HEK293 (cell line): Measurements from ENCODE around the gene SLC7A14.

Experiments
- CTCF ChIA-PET: fragments of 350-600 bp; formaldehyde crosslinking; extraction: SDS; loops from one replicate; lab custom pipeline; 2021; ENCODE audit warnings: antibody characterized with exemption; lab: Yijun Ruan, JAX
- POLR2A ChIA-PET: fragments of 300-600 bp; formaldehyde crosslinking; extraction: SDS; loops from one replicate; lab custom pipeline; 2020; ENCODE audit warnings: antibody characterized with exemption, inconsistent platforms; lab: Yijun Ruan, JAX
- H3K27ac ChIP-seq: fragments of 200-500 bp; sonication (Bioruptor generic); 2 replicates; pipeline ENCODE4 v1.5.1; 2014; ENCODE audit warnings: low read depth, low read length, control low read depth, inconsistent platforms; ENCODE audit errors: extremely low read depth
- H3K36me3 ChIP-seq, 2 experiments: fragments of 200-500 bp in 1 of 2; sonication (Bioruptor generic) in 1 of 2; 1 replicate in 1 of 2; 2 replicates in 1 of 2; pipeline ENCODE4 v1.5.1; 2014 to 2017; ENCODE audit warnings: inconsistent platforms in 2 of 2, low read length in 2 of 2; ENCODE audit not compliant: control insufficient read depth in 2 of 2, insufficient read depth in 1 of 2
- H3K4me1 ChIP-seq: fragments of 200-500 bp; sonication (Bioruptor generic); 2 replicates; pipeline ENCODE4 v1.5.1; 2014; ENCODE audit warnings: mild to moderate bottlenecking, low read length, inconsistent platforms; ENCODE audit not compliant: control insufficient read depth, insufficient read depth
- H3K4me3 ChIP-seq: 2 replicates; pipeline ENCODE4 v1.5.1; 2011; ENCODE audit warnings: low read depth, mild to moderate bottlenecking, control low read depth, low read length, moderate library complexity
- H3K9me3 ChIP-seq: fragments of 200-500 bp; sonication (Bioruptor generic); 2 replicates; pipeline ENCODE4 v1.5.1; 2014; ENCODE audit warnings: low read depth, low read length, inconsistent platforms; ENCODE audit not compliant: control insufficient read depth, insufficient read depth
- HOXD13 ChIP-seq: sonication (generic); formaldehyde crosslinking; IDR thresholded peaks from 2 replicates; pipeline ENCODE4 v1.8.0; 2022; ENCODE audit warnings: missing genetic modification reagents, borderline replicate concordance
- IKZF3 ChIP-seq: fragments of 450-650 bp; IDR thresholded peaks from 2 replicates; pipeline ENCODE4 v1.5.0; 2018; ENCODE audit warnings: missing biosample characterization, mild to moderate bottlenecking, missing genetic modification characterization, moderate library complexity
- KLF16 ChIP-seq: fragments of 450-650 bp; formaldehyde crosslinking; IDR thresholded peaks from 2 replicates; pipeline ENCODE4 v1.5.1; 2017; ENCODE audit warnings: missing biosample characterization, missing genetic modification characterization
- ZNF157 ChIP-seq: fragments of 450-650 bp; formaldehyde crosslinking; IDR thresholded peaks from 2 replicates; pipeline ENCODE4 v1.5.1; 2016; ENCODE audit warnings: missing biosample characterization, missing genetic modification characterization
- ZNF221 ChIP-seq: fragments of 450-650 bp; formaldehyde crosslinking; IDR thresholded peaks from 2 replicates; pipeline ENCODE4 v1.5.1; 2017; ENCODE audit warnings: missing biosample characterization, missing genetic modification characterization, borderline replicate concordance
- ZNF223 ChIP-seq: fragments of 450-650 bp; formaldehyde crosslinking; IDR thresholded peaks from 2 replicates; pipeline ENCODE4 v1.5.1; 2016; ENCODE audit warnings: missing biosample characterization, missing genetic modification characterization
- ZNF324 ChIP-seq: fragments of 450-650 bp; formaldehyde crosslinking; IDR thresholded peaks from 2 replicates; pipeline ENCODE4 v1.5.1; 2016; ENCODE audit warnings: missing biosample characterization, missing genetic modification characterization
- ZNF354C ChIP-seq: fragments of 450-650 bp; formaldehyde crosslinking; IDR thresholded peaks from 2 replicates; pipeline ENCODE4 v1.5.1; 2016; ENCODE audit warnings: missing biosample characterization, missing genetic modification characterization, low read depth, borderline replicate concordance
- ZNF391 ChIP-seq: fragments of 450-650 bp; formaldehyde crosslinking; IDR thresholded peaks from 2 replicates; pipeline ENCODE4 v1.5.1; 2016; ENCODE audit warnings: low read depth, missing biosample characterization, missing genetic modification characterization, borderline replicate concordance
- ZNF521 ChIP-seq: fragments of 450-650 bp; formaldehyde crosslinking; IDR thresholded peaks from 2 replicates; pipeline ENCODE4 v1.5.1; 2017; ENCODE audit warnings: missing biosample characterization, mild to moderate bottlenecking, missing genetic modification characterization
- ZNF549 ChIP-seq: fragments of 450-650 bp; IDR thresholded peaks from 2 replicates; pipeline ENCODE4 v1.5.1; 2018; ENCODE audit warnings: missing biosample characterization, missing genetic modification characterization, mild to moderate bottlenecking, inconsistent platforms, moderate library complexity
- ZNF571 ChIP-seq: fragments of 450-650 bp; formaldehyde crosslinking; IDR thresholded peaks from 2 replicates; pipeline ENCODE4 v1.5.0; 2017; ENCODE audit warnings: missing biosample characterization, missing genetic modification characterization
- ZNF768 ChIP-seq: fragments of 450-650 bp; formaldehyde crosslinking; IDR thresholded peaks from 2 replicates; pipeline ENCODE4 v1.5.1; 2018; ENCODE audit warnings: missing biosample characterization, mild to moderate bottlenecking, missing genetic modification characterization
- ZNF777 ChIP-seq: fragments of 450-650 bp; formaldehyde crosslinking; IDR thresholded peaks from 2 replicates; pipeline ENCODE4 v1.5.1; 2017; ENCODE audit warnings: missing biosample characterization, missing genetic modification characterization, borderline replicate concordance
- ZNF785 ChIP-seq: fragments of 450-650 bp; formaldehyde crosslinking; IDR thresholded peaks from 2 replicates; pipeline ENCODE4 v1.5.1; 2016; ENCODE audit warnings: missing biosample characterization, missing genetic modification characterization
- ZNF843 ChIP-seq: fragments of 450-650 bp; formaldehyde crosslinking; IDR thresholded peaks from 2 replicates; pipeline ENCODE4 v1.5.1; 2016; ENCODE audit warnings: missing biosample characterization, missing genetic modification characterization
- ZSCAN16 ChIP-seq: fragments of 450-650 bp; formaldehyde crosslinking; IDR thresholded peaks from 2 replicates; pipeline ENCODE4 v1.5.1; 2016; ENCODE audit warnings: missing biosample characterization, missing genetic modification characterization
- TF ChIP-seq, protein P1 (sequence below): fragments of 450-650 bp; formaldehyde crosslinking; conservative IDR thresholded peaks from 2 replicates; pipeline ENCODE4 v1.5.1; 2016; ENCODE audit warnings: low read depth, missing biosample characterization, missing genetic modification characterization
- TF ChIP-seq, protein P2 (sequence below): fragments of 450-650 bp; formaldehyde crosslinking; IDR thresholded peaks from 2 replicates; pipeline ENCODE4 v1.5.1; 2016; ENCODE audit warnings: missing biosample characterization, missing genetic modification characterization
- TF ChIP-seq, protein P3 (sequence below): fragments of 450-650 bp; formaldehyde crosslinking; IDR thresholded peaks from 2 replicates; pipeline ENCODE4 v1.5.1; 2017; ENCODE audit warnings: missing biosample characterization, missing genetic modification characterization

SLC7A14 gene

DNA sequence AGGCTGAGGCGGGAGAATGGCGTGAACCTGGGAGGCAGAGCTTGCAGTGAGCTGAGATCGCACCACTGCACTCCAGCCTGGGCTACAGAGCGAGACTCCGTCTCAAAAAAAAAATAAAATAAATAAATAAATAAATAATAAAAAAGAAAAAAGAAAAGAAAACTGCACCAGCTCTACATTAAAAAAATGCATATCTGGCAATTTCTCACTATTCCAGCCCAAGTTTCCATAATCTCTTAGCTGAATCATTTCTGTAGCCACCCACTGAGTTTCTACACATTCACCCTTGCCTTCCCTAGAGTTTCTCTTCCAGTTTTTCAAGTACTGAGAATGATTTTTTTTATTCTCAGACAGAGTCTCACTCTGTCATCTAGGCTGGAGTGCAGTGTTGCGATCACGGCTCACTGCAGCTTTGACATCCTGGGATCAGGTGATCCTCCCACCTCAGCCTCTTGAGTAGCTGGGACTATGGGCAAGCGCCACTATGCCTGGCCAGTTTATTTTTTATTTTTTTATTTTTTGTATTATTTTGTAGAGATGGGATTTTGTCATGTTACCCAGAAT is 24.5 kb upstream of the SLC7A14 start (continued):
- no peak for TF ChIP-seq ZNF157 (tag by site-specific recombination)

DNA sequence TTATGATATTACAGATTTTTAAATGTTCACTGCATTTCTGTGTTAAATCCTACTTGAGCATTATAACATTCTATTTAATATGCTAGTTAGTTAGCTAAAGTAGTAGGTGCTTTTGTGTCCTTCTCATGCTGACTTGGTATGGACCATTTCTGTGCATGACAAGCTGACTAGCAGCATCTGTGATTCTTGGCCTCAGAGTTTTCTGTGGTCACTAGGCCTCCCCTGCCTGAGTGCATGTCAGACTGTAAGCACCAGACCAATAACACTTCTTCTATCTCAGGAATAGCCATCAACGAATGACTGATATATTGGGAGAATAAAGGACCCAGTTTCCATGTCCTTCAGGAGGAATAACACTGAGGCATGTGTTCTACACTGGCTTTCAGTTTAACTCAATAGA is 22.6 kb upstream of the SLC7A14 start:
- CTCF ChIA-PET, result interaction anchor here (0.6 to 0.9 kb wide), 3 partner anchors 17 to 1115 kb away, joined by 3 to 4 read pairs (median 3); no protein-coding TSS in a partner anchor
- POLR2A ChIA-PET, result no interaction called here

DNA sequence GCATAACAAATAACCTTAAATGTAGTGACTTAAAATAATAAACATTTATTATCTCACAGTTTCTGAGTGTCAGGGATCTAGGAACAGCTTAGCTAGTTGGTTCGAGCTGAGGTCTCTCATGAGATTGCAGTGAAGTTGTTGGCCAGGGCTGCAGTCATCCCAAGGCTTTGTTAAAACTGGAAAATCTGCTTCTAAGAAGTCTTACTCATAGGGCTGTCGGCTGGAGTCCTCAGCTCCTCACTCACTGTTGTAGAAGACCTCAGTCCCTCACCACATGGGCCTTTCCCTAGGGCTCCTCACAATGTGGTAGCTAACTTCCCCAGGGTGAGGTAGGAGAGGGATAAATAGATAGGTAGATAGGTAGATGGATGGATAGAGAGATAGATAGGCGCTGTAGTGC is 20.8 kb upstream of the SLC7A14 start:
- TF ChIP-seq, protein P1, sequence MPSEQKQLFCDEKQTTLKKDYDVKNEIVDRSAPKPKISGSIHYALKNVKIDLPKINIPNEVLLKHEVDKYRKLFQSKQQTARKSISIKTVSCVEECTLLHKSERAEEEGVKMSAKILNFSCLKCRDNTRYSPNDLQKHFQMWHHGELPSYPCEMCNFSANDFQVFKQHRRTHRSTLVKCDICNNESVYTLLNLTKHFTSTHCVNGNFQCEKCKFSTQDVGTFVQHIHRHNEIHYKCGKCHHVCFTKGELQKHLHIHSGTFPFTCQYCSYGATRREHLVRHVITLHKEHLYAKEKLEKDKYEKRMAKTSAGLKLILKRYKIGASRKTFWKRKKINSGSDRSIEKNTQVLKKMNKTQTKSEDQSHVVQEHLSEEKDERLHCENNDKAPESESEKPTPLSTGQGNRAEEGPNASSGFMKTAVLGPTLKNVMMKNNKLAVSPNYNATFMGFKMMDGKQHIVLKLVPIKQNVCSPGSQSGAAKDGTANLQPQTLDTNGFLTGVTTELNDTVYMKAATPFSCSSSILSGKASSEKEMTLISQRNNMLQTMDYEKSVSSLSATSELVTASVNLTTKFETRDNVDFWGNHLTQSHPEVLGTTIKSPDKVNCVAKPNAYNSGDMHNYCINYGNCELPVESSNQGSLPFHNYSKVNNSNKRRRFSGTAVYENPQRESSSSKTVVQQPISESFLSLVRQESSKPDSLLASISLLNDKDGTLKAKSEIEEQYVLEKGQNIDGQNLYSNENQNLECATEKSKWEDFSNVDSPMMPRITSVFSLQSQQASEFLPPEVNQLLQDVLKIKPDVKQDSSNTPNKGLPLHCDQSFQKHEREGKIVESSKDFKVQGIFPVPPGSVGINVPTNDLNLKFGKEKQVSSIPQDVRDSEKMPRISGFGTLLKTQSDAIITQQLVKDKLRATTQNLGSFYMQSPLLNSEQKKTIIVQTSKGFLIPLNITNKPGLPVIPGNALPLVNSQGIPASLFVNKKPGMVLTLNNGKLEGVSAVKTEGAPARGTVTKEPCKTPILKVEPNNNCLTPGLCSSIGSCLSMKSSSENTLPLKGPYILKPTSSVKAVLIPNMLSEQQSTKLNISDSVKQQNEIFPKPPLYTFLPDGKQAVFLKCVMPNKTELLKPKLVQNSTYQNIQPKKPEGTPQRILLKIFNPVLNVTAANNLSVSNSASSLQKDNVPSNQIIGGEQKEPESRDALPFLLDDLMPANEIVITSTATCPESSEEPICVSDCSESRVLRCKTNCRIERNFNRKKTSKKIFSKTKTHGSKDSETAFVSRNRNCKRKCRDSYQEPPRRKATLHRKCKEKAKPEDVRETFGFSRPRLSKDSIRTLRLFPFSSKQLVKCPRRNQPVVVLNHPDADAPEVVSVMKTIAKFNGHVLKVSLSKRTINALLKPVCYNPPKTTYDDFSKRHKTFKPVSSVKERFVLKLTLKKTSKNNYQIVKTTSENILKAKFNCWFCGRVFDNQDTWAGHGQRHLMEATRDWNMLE (tag by site-specific recombination), result no peak
- no peak for TF ChIP-seq ZNF221 (tag by site-specific recombination)
- no peak for TF ChIP-seq IKZF3 (tag by site-specific recombination)
- no peak for TF ChIP-seq ZNF571 (tag by site-specific recombination)
- Histone ChIP-seq H3K36me3 (no peaks in the 10 kb centered on the region), H3K9me3 (no peaks in the 10 kb centered on the region), H3K4me3 (no peak overlapping the region), H3K4me1 (no peaks in the 10 kb centered on the region), H3K27ac (no peak overlapping the region)
- ChIA-PET CTCF (interaction anchor here (0.6 to 1.1 kb wide), 3 partner anchors 196 to 996 kb away, joined by 3 to 4 read pairs (median 4); no protein-coding TSS in a partner anchor), POLR2A (no interaction called here)

More for the DNA sequence above, 22.6 kb upstream of the SLC7A14 start:
- TF ChIP-seq HOXD13 (CRISPR knock-in tag), result no peak
- no peak for TF ChIP-seq ZNF223
- no peak for TF ChIP-seq ZNF549 (tag by site-specific recombination)
- TF ChIP-seq ZSCAN16 (tag by site-specific recombination), result no peak
- TF ChIP-seq ZNF785, result no peak
- TF ChIP-seq ZNF324 (tag by site-specific recombination), result no peak
- TF ChIP-seq ZNF777 (tag by site-specific recombination), result no peak
- TF ChIP-seq KLF16, result no peak
- no peak for TF ChIP-seq ZNF768 (tag by site-specific recombination)
- no peak for TF ChIP-seq ZNF843 (tag by site-specific recombination)
- no peak for TF ChIP-seq ZNF391 (tag by site-specific recombination)
- no peak for TF ChIP-seq ZNF521
- TF ChIP-seq, protein P2, sequence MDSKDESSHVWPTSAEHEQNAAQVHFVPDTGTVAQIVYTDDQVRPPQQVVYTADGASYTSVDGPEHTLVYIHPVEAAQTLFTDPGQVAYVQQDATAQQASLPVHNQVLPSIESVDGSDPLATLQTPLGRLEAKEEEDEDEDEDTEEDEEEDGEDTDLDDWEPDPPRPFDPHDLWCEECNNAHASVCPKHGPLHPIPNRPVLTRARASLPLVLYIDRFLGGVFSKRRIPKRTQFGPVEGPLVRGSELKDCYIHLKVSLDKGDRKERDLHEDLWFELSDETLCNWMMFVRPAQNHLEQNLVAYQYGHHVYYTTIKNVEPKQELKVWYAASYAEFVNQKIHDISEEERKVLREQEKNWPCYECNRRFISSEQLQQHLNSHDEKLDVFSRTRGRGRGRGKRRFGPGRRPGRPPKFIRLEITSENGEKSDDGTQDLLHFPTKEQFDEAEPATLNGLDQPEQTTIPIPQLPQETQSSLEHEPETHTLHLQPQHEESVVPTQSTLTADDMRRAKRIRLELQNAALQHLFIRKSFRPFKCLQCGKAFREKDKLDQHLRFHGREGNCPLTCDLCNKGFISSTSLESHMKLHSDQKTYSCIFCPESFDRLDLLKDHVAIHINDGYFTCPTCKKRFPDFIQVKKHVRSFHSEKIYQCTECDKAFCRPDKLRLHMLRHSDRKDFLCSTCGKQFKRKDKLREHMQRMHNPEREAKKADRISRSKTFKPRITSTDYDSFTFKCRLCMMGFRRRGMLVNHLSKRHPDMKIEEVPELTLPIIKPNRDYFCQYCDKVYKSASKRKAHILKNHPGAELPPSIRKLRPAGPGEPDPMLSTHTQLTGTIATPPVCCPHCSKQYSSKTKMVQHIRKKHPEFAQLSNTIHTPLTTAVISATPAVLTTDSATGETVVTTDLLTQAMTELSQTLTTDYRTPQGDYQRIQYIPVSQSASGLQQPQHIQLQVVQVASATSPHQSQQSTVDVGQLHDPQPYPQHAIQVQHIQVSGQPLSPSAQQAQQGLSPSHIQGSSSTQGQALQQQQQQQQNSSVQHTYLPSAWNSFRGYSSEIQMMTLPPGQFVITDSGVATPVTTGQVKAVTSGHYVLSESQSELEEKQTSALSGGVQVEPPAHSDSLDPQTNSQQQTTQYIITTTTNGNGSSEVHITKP, result no peak
- TF ChIP-seq, protein P3, sequence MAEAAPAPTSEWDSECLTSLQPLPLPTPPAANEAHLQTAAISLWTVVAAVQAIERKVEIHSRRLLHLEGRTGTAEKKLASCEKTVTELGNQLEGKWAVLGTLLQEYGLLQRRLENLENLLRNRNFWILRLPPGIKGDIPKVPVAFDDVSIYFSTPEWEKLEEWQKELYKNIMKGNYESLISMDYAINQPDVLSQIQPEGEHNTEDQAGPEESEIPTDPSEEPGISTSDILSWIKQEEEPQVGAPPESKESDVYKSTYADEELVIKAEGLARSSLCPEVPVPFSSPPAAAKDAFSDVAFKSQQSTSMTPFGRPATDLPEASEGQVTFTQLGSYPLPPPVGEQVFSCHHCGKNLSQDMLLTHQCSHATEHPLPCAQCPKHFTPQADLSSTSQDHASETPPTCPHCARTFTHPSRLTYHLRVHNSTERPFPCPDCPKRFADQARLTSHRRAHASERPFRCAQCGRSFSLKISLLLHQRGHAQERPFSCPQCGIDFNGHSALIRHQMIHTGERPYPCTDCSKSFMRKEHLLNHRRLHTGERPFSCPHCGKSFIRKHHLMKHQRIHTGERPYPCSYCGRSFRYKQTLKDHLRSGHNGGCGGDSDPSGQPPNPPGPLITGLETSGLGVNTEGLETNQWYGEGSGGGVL (tag by site-specific recombination), result no peak
- TF ChIP-seq ZNF354C (tag by site-specific recombination), result no peak
- Histone ChIP-seq H3K4me3 (no peak overlapping the region), H3K9me3 (no peaks in the 10 kb centered on the region), H3K27ac (no peak overlapping the region), H3K4me1 (no peaks in the 10 kb centered on the region), H3K36me3 (no peaks in the 10 kb centered on the region)
